Hepatocyte (in vitro differentiated cells): ENCODE results near the gene CUZD1. TPM values are rescaled to one million over a fixed set of nuclear protein-coding genes. Genes with fewer than 3 reads are reported as not detected.

Source experiments
- DNase-seq: peaks from one replicate; pipeline ENCODE4 v3.0.0-alpha.2; 2016; ENCODE audit warnings: low spot score
- H2AFZ ChIP-seq: fragments of 200-600 bp; sonication (generic); 2 replicates; pipeline ENCODE4 v1.6.0; 2016; ENCODE audit warnings: antibody characterized with exemption, mild to moderate bottlenecking
- H3K27ac ChIP-seq: fragments of 200-600 bp; sonication (generic); 2 replicates; pipeline ENCODE4 v1.5.1; 2016; ENCODE audit warnings: mild to moderate bottlenecking
- H3K27me3 ChIP-seq: fragments of 200-600 bp; sonication (generic); 2 replicates; pipeline ENCODE4 v1.6.1; 2016
- H3K36me3 ChIP-seq: fragments of 200-600 bp; sonication (generic); replicated peaks from 2 replicates; pipeline ENCODE4 v1.5.1; 2016; ENCODE audit warnings: low read depth; ENCODE audit not compliant: insufficient read depth
- H3K4me1 ChIP-seq: fragments of 200-600 bp; sonication (generic); 2 replicates; pipeline ENCODE4 v1.5.1; 2016; ENCODE audit warnings: mild to moderate bottlenecking, moderate library complexity; ENCODE audit not compliant: insufficient read depth
- H3K4me2 ChIP-seq: fragments of 200-600 bp; sonication (generic); 2 replicates; pipeline ENCODE4 v1.6.0; 2016
- H3K4me3 ChIP-seq: fragments of 200-600 bp; sonication (generic); 2 replicates; pipeline ENCODE4 v1.5.1; 2016; ENCODE audit warnings: mild to moderate bottlenecking
- H3K79me2 ChIP-seq: fragments of 200-600 bp; sonication (generic); 2 replicates; pipeline ENCODE4 v1.6.0; 2017; ENCODE audit warnings: mild to moderate bottlenecking
- H3K9me2 ChIP-seq: fragments of 200-600 bp; sonication (generic); replicated peaks from 2 replicates; pipeline ENCODE4 v1.6.0; 2017; ENCODE audit warnings: mild to moderate bottlenecking; ENCODE audit not compliant: insufficient read depth
- H3K9me3 ChIP-seq: fragments of 200-600 bp; sonication (generic); 2 replicates; pipeline ENCODE4 v1.5.1; 2016; ENCODE audit warnings: low read depth, mild to moderate bottlenecking
- H4K20me1 ChIP-seq: fragments of 200-600 bp; sonication (generic); 2 replicates; pipeline ENCODE4 v1.6.0; 2016; ENCODE audit warnings: mild to moderate bottlenecking; ENCODE audit not compliant: insufficient read depth, poor library complexity, severe bottlenecking
- CTCF ChIP-seq: fragments of 200-600 bp; sonication (generic); IDR thresholded peaks from 2 replicates; pipeline ENCODE4 v1.5.1; 2016; ENCODE audit warnings: antibody characterized with exemption, mild to moderate bottlenecking; ENCODE audit not compliant: poor library complexity
- EZH2 ChIP-seq: fragments of 200-600 bp; sonication (generic); IDR thresholded peaks from 2 replicates; pipeline ENCODE4 v1.6.1; 2016; ENCODE audit warnings: antibody characterized with exemption, mild to moderate bottlenecking, borderline replicate concordance
- EZH2phosphoT487 ChIP-seq: fragments of 200-600 bp; sonication (generic); IDR thresholded peaks from one replicate; pipeline ENCODE4 v1.6.1; 2018; ENCODE audit warnings: antibody characterized with exemption, mild to moderate bottlenecking, low read depth, moderate library complexity; ENCODE audit not compliant: unreplicated experiment, severe bottlenecking
- WGBS: methylation state at CpG from one replicate; pipeline ENCODE4 v1.1.6; 2016; ENCODE audit warnings: low lambda C conversion rate; ENCODE audit errors: missing lambda C conversion rate; 5-methylcytosine and 5-hydroxymethylcytosine counted together
- polyA plus RNA-seq: library from polyadenylated mRNA; unstranded; fragments of >200 nt; fragmentation: Nextera tagmentation; extraction: Ambion mirVana; gene quantifications from 2 replicates; pipeline ENCODE4 v1.2.1, GENCODE V29; 2016
- total RNA-seq: library from RNA; depleted of rRNA; stranded (reverse); fragments of >200 nt; gene quantifications from 2 replicates; pipeline ENCODE4 v1.2.3, GENCODE V29; 2014

CUZD1 gene
- total and polyA plus RNA-seq, 2 experiments from 2014 or later, result not detected

GRCh38 chr10:122786269-122786668 is 59.4 kb downstream of the CUZD1 start:
- H3K27me3 ChIP-seq, result no peaks in the 10 kb centered on the region
- H3K36me3 ChIP-seq, result no peaks in the 10 kb centered on the region
- no peak for TF ChIP-seq EZH2phosphoT487
- TF ChIP-seq EZH2, result no peak
- TF ChIP-seq CTCF, result no peak
- no peaks in the 10 kb centered on the region for H3K4me1 ChIP-seq
- H2AFZ ChIP-seq, result no peak overlapping the region
- H3K4me3 ChIP-seq, result no peak overlapping the region
- H3K4me2 ChIP-seq, result no peak overlapping the region
- no peaks in the 10 kb centered on the region for H3K9me3 ChIP-seq
- no peak overlapping the region for H3K27ac ChIP-seq
- no peaks in the 10 kb centered on the region for H3K9me2 ChIP-seq
- H3K79me2 ChIP-seq, result no peaks in the 10 kb centered on the region
- 11% methylated on average over 3 of the region's 3 CpGs for WGBS
- peak; percentile 66 for DNase-seq
- H4K20me1 ChIP-seq, result no peaks in the 10 kb centered on the region

- Histone ChIP-seq H3K27ac (no peak overlapping the region), H3K79me2 (no peaks in the 10 kb centered on the region), H4K20me1 (no peaks in the 10 kb centered on the region), H3K4me1 (no peaks in the 10 kb centered on the region), H3K4me2 (no peak overlapping the region), H3K27me3 (peaks cover 8% of the 10 kb centered on the region), H3K36me3 (no peaks in the 10 kb centered on the region), H3K9me3 (no peaks in the 10 kb centered on the region), H2AFZ (no peak overlapping the region), H3K4me3 (no peak overlapping the region), H3K9me2 (no peaks in the 10 kb centered on the region)
- DNase-seq, result no peak
- 87% methylated on average over 1 of the region's 1 CpG for WGBS
- TF ChIP-seq EZH2phosphoT487 (no peak), CTCF (no peak), EZH2 (no peak)
These were observed 62.7 kb downstream of the CUZD1 start for GRCh38 chr10:122782911-122783310.

Other genes starting within 250 kb of the CUZD1 start
- gene C10orf120, start 146.0 kb downstream of the CUZD1 start, total RNA-seq, result not detected in 2 replicates
- gene C10orf120, start 146.0 kb downstream of the CUZD1 start, polyA plus RNA-seq, result not detected in 2 replicates
- gene FAM24B, start 33.7 kb upstream of the CUZD1 start, total RNA-seq, result not detected in 2 replicates
- not detected in 2 replicates for gene FAM24B, start 33.7 kb upstream of the CUZD1 start, polyA plus RNA-seq
- not detected in 2 replicates for gene FAM24A, start 64.8 kb upstream of the CUZD1 start, total RNA-seq
- gene FAM24A, start 64.8 kb upstream of the CUZD1 start, polyA plus RNA-seq, result not detected in 2 replicates
- 9.2 and 10.5 TPM in 2 replicates for gene C10orf88, start 108.4 kb upstream of the CUZD1 start, total RNA-seq
- gene C10orf88, start 108.4 kb upstream of the CUZD1 start, polyA plus RNA-seq, result 7.2 and 7.5 TPM in 2 replicates
- 6.3 and 7.6 TPM in 2 replicates for gene PSTK, start 134.5 kb upstream of the CUZD1 start, total RNA-seq
- 7.4 and 10.3 TPM in 2 replicates for gene PSTK, start 134.5 kb upstream of the CUZD1 start, polyA plus RNA-seq
- gene IKZF5, start 162.9 kb upstream of the CUZD1 start, total RNA-seq, result 5.5 and 7.2 TPM in 2 replicates
- gene IKZF5, start 162.9 kb upstream of the CUZD1 start, polyA plus RNA-seq, result 5.9 and 8.5 TPM in 2 replicates
- gene ACADSB, start 163.1 kb upstream of the CUZD1 start, total RNA-seq, result 50.6 and 51.3 TPM in 2 replicates
- 25.3 and 40.6 TPM in 2 replicates for gene ACADSB, start 163.1 kb upstream of the CUZD1 start, polyA plus RNA-seq